Bronchial epithelial cell (primary cell): ENCODE results near the gene DMRTA1. TPM values are rescaled to one million over a fixed set of nuclear protein-coding genes. Genes with fewer than 3 reads are reported as not detected.

Experiments used
- DNase-seq: peaks from one replicate; pipeline ENCODE4 v3.0.0-alpha.2; 2010; ENCODE audit warnings: low read depth
- FAIRE-seq: peaks from 2 replicates; lab custom pipeline; 2011; peaks lifted over from hg19 to GRCh38; lab: Jason Lieb, UNC
- H3K27me3 ChIP-seq: 2 replicates; pipeline ENCODE4 v1.5.1; 2011; ENCODE audit warnings: low read length; ENCODE audit not compliant: control insufficient read depth, insufficient read depth
- H3K36me3 ChIP-seq: 2 replicates; pipeline ENCODE4 v1.5.1; 2011; ENCODE audit warnings: low read length; ENCODE audit not compliant: control insufficient read depth, insufficient read depth
- H3K4me3 ChIP-seq: 2 replicates; pipeline ENCODE4 v1.5.1; 2011; ENCODE audit warnings: mild to moderate bottlenecking, low read depth, low read length, control low read depth
- total RNA-seq: library from RNA; depleted of rRNA; stranded (reverse); fragments of >200 nt; gene quantifications from 2 replicates; pipeline ENCODE4 v1.2.1, GENCODE V29; 2014
- TF ChIP-seq, protein P1 (sequence below): IDR thresholded peaks from 2 replicates; pipeline ENCODE4 v1.5.1; 2011; ENCODE audit warnings: mild to moderate bottlenecking, moderate library complexity, low read length, control low read depth, inconsistent platforms; ENCODE audit not compliant: insufficient read depth, severe bottlenecking

Gene DMRTA1
- total RNA-seq, 1 donor from 2014 or later: 3.9 TPM

DNA sequence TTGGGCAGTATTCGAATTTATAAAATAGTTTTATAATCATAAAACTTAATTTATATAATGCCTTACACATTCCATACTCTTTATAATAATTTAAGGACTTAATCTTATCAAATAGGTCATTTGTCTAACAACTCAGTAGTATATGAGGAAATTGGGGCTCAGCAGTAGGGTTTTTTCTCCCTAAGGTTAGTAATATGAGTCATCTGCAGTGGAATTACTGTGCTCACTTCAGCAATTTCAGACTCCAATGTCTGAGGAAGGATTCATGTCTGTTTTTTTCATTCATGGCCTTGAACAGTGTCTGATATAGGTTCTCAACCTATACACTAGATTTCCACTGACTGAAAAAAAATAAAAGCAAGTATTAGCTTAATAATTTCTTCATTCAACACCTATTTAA, 7.4 kb downstream of the DMRTA1 start:
- DNase-seq (peak; percentile 66), FAIRE-seq (no peak)
- TF ChIP-seq, protein P1, sequence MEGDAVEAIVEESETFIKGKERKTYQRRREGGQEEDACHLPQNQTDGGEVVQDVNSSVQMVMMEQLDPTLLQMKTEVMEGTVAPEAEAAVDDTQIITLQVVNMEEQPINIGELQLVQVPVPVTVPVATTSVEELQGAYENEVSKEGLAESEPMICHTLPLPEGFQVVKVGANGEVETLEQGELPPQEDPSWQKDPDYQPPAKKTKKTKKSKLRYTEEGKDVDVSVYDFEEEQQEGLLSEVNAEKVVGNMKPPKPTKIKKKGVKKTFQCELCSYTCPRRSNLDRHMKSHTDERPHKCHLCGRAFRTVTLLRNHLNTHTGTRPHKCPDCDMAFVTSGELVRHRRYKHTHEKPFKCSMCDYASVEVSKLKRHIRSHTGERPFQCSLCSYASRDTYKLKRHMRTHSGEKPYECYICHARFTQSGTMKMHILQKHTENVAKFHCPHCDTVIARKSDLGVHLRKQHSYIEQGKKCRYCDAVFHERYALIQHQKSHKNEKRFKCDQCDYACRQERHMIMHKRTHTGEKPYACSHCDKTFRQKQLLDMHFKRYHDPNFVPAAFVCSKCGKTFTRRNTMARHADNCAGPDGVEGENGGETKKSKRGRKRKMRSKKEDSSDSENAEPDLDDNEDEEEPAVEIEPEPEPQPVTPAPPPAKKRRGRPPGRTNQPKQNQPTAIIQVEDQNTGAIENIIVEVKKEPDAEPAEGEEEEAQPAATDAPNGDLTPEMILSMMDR: no peak
- Histone ChIP-seq H3K36me3 (no peaks in the 10 kb centered on the region), H3K4me3 (no peak overlapping the region), H3K27me3 (no peaks in the 10 kb centered on the region)

DNA sequence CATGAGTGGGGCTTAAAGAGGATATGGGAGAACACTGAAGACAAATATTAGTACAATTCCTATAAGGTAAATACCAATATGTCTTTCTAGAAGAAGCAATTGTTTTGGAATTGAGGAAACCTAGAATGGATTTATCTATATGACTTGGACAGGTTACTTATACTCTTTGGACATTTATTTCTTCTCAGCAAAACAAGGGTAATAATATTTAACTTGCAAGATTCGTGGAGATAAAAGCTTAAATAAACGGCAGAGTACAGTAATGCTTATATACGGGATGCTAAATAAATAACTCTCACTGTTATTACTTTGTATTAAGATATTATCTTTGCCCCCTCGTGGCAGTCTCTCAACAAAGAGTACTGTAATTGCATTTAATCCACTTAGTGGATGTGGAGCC, 8.6 kb downstream of the DMRTA1 start:
- FAIRE-seq: no peak

DNA sequence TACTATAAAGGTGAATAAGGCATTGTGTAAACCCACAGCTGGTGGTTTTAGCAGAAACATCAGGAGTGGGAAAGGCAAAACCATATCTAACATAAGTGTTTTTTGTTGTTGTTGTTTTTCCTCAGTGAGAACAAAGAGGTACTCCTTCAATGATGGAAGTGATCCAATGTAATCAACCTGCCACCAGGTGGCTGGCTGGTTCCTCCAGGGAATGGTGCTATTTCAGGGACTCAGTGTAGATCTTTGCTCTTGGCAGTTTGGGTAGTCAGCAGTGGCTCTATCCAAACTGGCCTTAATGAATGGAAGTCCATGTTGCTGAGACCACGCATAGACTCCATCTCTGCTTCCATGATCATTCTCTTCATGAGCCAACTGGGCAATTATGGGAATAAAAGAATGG, 10.8 kb downstream of the DMRTA1 start:
- TF ChIP-seq, protein P1: peak; percentile 40
- no peaks in the 10 kb centered on the region for H3K36me3 ChIP-seq
- no peak for FAIRE-seq
- H3K4me3 ChIP-seq: no peak overlapping the region
- no peak for DNase-seq
- H3K27me3 ChIP-seq: no peaks in the 10 kb centered on the region

More for the DNA sequence above, 8.6 kb downstream of the DMRTA1 start:
- Histone ChIP-seq H3K4me3 (no peak overlapping the region), H3K36me3 (no peaks in the 10 kb centered on the region), H3K27me3 (no peaks in the 10 kb centered on the region)
- TF ChIP-seq, protein P1: no peak
- DNase-seq: no peak

DNA sequence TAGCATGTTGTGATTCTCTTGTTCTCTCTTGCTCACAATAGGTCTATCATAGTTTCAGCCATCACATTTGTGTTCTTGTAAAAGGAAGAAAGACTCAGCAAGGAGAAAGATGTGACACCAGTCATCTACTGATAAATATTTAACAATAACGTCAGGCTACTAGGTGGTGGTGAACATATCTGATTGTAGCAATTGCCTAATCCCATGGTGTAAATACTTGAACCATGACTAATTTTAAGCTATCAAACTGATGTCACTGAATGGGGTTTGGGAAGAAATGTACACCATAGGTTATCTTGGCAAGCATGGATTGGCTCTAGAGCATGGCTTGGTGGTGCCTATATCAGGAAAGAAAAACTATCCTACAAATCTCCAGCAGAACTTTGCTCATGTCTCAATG, 16.6 kb downstream of the DMRTA1 start:
- DNase-seq (peak; percentile 64), FAIRE-seq (no peak)
- Histone ChIP-seq H3K36me3 (no peaks in the 10 kb centered on the region), H3K27me3 (no peaks in the 10 kb centered on the region), H3K4me3 (no peak overlapping the region)
- TF ChIP-seq, protein P1: no peak

DNA sequence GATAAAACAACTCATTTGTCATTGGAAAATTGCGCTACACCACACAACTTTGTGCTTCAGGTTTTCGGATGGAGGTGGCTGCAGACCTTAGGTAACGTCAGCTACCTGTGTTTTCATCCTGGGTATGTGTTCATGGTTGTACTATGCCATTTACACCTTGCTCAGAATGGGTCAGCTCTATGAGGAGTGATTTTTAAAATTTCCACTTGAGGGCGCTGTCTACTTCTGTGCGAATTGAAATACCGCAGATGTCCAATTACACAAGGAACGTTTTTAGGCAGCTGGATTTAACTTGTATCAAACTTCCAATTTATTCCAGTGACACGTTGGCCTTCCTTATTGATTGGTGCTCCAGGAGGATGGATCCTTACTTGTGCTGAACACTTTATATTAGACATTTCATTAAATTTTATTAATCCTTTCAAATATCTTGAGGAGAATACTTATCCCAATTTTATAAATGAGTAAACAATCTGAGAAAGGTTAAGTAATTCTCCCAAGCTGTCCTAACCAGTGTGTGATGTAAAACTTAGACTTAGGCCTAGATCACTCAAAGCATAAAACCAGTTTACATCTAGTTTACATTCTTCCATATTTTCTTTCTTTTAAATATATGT, 23.4 kb downstream of the DMRTA1 start:
- FAIRE-seq (no peak), DNase-seq (peak; percentile 61)
- Histone ChIP-seq H3K4me3 (no peak overlapping the region), H3K27me3 (no peaks in the 10 kb centered on the region), H3K36me3 (no peaks in the 10 kb centered on the region)
- TF ChIP-seq, protein P1: peak; percentile 70

DNA sequence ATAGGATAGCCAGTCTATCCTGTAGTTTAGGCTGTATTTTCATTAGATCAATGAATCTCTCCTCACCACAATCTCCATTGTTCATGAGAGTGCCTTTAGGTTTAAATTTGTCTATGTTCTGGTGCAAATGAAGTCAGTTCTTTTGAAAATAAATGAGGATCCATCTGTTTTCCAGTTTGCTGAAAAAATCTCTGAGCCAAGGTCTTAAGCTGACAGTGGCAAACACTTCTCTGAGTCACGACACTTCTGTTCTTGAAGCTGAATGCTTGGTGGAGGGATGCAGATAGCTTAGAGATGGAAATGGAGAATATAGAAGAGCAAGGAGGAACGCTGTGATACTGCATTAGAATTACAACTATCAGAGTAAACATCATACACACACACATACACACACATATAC, 34.9 kb downstream of the DMRTA1 start:
- Histone ChIP-seq H3K27me3 (peaks cover 3% of the 10 kb centered on the region), H3K4me3 (no peak overlapping the region), H3K36me3 (no peaks in the 10 kb centered on the region)
- FAIRE-seq: no peak
- TF ChIP-seq, protein P1: no peak
- DNase-seq: no peak
